Activated CD8-positive, alpha-beta memory T cell treated with anti-CD3 and anti-CD28 coated beads for 48 hours (primary cell): ENCODE results near the gene MITF.
"Not testable (repeated sequence)": the region's sequence is repeated elsewhere in the genome, so short reads cannot be mapped to it uniquely, and the experiment has no call there.

Source experiments
- DNase-seq, 3 experiments: peaks; one replicate each; pipeline ENCODE4 v3.0.0-alpha.2; 2020; ENCODE audit warnings: low read depth in 2 of 3, low spot score in 2 of 3

MITF gene

DNA sequence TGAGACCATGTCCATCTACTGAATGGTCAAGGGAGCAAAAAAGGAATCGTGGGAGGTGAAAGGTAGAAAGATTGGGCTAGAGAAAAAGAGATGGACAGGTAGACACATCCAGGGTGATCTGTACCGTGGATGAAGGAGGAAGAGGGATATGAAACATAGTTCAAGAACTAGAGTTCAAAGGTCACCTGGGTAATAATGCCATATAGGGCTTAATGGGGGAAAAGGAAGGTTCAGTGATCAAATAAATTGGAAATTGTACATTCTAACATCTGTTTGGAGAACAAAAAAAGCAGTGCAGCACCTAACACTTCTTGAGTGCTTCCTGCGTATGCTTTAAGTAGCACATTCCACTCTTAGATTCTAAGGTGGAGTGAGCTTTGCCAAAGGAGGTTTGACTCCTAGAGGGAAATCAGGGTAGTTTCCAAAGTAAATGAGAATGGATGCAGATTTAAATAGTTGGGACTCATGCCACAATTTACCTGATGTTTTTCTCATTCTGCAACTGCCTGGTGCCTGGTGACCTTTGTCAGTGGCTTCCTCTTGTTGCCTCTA, 46.6 kb downstream of the MITF start:
- no peak for DNase-seq

DNA sequence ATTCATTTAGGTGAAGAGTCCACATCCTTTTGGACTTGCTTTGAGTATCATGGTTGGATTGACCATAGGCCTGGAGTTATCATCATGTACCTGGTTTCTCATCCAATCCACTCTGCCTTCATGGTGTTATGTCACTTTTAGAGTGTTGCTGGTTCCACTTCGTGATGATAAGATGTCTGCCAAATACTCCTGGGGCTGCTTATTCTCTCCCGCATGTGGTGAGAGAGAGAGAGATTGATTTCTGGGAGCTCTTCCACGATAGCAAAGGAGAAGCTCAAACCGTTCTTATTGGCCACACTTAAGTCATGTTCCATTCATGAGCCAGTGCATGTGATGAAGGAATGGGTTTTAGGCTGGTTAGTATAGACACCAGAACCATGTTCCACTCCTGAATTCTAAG, 47.6 kb downstream of the MITF start:
- DNase-seq = no peak

GRCh38 chr3:69787436-69788168, 48.3 kb downstream of the MITF start:
- DNase-seq = no peak

DNA sequence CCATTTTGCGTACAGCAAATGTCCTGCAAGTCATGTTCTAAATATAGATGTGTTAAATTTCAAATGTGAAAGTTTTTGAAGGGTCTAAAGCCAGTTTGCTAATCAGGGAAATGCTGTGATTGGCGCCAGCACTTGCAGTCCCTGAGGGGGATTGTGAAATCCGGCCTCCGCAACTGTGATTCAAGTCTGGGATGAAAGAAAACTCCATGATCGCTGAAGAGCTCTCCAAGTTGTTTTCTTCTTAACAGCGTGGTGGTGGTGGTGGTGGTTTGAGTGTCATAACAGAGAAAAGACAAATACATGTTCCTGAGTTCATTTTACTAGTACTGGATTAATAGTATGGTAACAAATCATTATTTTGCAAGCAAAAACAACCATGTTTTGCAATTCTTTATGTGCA, 51.8 kb downstream of the MITF start:
- no peak for DNase-seq

- no peak for DNase-seq
Observed at GRCh38 chr3:69791919-69792399, 52.7 kb downstream of the MITF start.

- not testable (repeated sequence) for DNase-seq
Observed at GRCh38 chr3:69796126-69796525, 56.9 kb downstream of the MITF start.

GRCh38 chr3:69803681-69804270, 64.5 kb downstream of the MITF start:
- DNase-seq = no peak

GRCh38 chr3:69805491-69805890, 66.2 kb downstream of the MITF start:
- no peak for DNase-seq

GRCh38 chr3:69806735-69807438, 67.6 kb downstream of the MITF start:
- no peak for DNase-seq

GRCh38 chr3:69807674-69808073, 68.4 kb downstream of the MITF start:
- no peak for DNase-seq

DNA sequence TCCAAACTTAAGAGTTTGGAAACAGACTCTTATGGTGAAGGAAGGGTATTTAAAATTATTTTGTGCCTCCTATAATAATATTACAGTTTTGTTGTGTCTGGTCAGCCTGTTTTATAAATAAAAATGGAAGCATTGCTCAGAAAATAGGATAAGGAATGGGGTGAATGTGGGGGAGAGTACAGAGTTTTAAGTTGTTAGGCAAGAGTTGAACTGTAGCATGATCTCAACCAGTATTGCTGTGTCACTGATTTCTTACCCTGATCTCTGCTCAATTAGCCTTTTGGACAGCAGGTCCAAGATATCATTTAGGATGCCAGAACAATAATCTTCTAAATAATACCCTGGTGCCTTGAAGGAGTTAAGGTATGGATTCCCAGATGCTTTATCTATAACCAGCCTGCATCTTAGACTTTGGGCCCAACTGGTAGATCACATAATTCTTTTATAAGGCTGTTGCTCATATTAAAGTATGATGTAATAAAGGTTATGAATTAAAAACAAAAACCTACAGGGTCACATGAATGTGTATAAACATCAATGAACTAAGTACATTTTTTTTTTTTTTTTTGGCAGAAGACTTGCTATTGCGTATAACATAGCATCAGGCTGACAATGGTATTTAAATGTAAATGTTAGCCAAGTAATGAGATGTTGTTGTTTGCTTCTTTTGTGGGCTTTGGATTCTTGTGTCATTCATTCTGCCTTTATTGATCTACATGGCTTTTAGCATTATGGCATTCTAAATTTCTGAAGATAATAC, 70.0 kb downstream of the MITF start:
- DNase-seq = no peak

DNA sequence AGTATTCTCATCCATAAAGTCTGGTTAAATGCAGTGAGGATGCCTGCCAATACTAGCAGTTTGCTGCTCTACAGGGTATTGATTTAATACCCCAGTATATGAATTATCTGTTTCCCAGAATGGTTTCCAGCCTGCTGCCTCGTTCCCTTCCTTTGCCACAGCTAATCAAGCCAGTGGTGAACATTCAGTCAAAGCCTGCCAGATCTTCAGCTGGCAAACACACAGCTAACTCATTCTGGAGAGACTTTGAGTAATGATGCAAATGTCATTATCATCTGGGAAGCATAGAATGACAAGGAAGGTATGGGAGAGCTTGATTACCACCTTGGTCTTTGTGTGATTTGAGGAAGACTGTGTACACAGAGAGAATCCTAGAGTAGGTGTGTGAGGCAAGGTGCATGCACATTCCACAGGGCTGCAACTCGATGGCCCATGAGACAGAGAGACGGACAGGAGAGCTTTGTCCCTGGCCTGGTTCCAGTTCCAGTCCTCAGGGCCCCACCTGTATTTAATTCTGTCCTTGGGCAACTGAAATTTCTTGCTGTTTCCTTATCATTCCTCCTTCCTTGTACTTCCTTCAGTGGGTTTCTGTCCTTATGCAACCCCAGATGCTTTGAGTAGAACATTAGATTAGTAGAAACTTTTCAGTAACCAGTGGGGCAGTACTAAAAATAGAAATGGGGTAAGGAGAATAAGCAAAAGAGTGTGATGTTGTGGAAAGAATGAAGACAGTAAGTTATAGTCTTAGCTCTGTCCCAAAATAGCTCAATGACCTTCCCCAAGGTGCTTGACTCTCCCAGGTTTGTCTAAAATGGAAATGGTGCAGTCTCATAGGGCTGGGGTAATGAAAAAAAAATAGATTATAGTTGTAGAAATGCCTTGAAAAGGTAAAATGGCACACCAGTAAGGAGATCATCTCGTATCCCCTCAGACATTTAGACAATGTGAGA, 72.5 kb downstream of the MITF start:
- DNase-seq = no peak

DNA sequence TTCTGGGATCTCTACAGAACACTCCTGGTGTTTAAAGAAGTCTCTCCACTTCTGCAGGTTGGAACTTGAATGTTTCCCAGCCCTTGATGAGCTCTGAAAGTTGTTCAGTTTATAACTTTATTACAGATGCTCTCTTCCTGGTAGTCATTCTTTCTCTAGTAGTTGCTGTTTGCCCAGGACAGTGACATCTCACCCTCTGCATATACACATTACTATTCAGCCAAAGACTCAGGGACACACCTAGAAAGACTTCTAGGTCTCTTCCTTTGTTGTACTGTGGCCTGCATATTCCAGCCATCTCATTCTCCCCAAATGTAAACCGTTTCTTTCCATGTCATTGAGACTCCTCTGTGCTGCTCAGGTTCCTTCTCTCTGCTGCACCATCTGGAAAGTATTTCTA, 76.7 kb downstream of the MITF start:
- DNase-seq = no peak

DNA sequence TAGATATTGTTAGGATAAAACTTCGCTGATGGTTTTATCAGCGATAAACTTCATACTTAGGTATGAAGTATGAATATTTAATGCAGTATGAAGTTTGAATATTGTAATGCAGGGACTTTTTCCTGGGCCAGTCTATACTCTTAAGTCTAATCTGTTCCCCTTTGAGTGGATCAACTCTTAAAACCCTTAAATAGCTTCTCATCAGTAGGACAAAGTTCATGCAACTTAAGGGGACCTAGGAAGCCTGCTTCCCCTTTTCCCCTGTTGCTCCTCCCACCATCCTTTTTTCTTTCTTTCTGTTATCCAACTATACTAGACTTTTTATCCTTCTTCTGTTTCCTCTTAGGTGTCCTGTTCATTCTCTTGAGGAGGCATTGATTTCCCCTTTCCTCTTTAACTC, 78.7 kb downstream of the MITF start:
- DNase-seq = no peak

DNA sequence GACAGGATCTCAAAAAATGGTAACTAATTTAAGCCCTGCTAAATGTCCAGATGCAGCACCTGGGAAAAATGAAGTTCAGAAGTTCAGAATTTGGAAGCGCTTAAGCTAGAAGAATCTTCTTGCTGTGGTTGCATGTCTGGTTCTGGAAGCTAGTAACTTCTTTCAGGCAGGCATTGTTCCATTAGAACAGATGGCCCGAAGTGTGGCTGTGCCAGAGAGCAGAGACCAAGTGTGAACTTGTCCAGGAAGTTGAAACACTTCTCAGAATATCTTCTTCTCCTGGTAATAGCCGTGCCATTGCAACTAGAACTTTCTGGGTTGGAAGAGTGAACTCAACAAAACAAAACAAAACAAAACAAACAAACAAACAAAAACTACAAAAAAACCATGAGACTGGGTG, 80.0 kb downstream of the MITF start:
- no peak for DNase-seq

DNA sequence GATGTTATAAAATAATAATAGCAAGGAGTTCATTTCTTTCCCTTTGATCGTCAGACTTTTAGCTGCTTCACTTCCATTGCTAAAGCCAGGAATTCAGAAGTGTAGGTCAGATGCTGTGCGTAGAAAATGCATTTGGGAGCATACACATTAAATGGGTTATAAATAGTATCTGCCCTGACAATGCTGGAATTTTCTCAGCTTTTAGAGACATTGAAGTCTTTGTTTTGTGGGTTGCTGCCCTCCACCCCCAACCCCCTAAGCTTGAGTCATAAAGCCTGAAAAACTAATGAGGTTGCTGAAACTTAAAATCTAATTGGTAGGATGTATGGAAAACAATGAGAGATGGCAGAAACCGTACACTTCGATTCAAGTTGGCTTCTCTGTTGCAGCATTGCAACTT, 81.9 kb downstream of the MITF start:
- DNase-seq = no peak

DNA sequence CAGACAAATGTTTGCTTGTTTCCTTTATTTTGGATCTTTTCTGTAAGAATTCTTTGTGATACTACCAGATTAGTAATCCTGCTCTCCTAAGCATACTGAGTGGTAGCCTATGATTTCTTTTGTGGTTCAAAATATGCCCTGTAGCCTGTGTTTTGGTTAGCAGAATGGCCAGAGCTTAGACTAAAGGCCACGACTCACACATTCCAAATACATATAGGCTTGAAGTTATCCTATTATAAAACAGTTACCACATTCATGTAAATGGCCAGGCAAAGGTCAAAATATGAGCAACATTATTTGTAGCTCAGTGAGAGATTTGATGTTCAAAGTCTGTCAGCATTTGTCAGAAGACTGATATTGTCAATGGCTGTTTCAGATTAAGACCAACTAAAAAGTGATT, 84.5 kb downstream of the MITF start:
- no peak for DNase-seq

GRCh38 chr3:69825446-69825845, 86.2 kb downstream of the MITF start:
- DNase-seq = no peak

DNA sequence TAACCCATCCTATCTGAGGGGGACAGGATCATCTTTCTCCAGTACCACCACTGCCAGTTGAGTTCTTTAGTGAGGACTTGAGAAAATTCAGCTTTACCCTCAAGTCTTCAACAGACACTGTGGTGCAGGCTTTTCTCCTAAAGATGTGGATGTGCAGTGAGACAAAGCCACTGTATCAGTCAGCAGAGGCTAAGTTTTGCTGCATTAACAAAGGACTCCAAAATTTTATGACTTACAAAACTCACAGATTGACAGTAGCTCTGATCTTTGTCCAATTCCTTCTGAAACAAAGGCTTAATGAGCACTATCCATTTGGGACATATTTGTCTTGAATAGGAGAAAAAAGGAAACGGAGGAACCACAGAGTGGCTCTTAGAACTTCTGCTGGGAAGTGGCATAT, 87.9 kb downstream of the MITF start:
- DNase-seq = no peak

DNA sequence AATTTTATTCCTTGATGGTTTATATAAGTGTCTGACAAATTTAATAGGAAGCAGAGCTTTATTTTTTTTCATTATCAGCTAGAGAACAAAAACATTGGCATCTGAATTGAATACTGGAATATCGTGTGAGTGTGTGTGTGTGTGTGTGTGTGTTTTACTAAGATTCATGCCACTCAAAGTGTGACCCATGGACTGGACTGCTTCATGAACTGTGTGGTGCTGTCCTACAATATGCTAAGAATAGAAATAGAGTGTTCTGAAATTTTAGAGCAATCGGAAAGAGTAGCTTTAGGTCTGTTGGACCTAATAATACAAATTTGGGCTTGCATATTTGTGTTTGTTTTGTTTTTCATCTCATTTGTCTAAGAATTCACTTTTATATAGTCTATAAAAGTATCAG, 89.6 kb downstream of the MITF start:
- no peak for DNase-seq
